ENCODE data around the gene HBZ. TPM values are rescaled to one million over a fixed set of nuclear protein-coding genes. Genes with fewer than 3 reads are reported as not detected.

HBZ gene
- total RNA-seq, 4 donors from 2014 or later, result not detected

DNA sequence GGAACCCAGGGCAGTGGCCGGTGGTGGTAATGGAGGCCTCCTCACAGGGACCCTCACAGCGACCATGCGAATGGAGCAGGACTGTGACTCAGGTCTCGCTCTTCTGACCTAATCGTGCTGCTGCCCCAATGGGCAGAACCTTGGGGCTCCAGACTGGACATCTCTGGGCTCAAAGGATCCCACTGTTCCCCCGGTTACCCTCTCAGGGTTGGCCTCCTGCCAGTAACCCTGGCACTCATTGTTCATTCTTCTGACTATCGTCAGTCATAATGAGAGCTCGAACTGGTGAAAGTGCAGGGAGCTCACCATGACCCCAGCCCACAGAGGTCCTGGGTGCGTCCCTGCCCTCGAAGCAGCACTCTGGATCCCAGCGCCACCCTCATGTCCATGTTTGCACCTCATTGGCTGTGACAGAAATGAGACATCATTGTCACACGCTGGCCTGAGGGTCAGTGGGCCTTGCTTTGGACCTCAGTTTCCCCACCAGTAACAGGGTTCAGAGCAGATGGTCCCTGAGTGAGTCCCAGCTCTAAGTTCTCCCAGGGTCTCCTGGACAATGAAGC, 10.0 kb upstream of the HBZ start:
- DNase-seq, result no peak
- intact Hi-C loops (cut with DNase I), result no loop called here
- Histone ChIP-seq H3K36me3 (no peaks in the 10 kb centered on the region), H3K27me3 (no peaks in the 10 kb centered on the region), H3K4me1 (no peaks in the 10 kb centered on the region), H3K9me3 (no peaks in the 10 kb centered on the region), H3K4me3 (replicated peaks in 1 of 3) (no peak overlapping the region), H3K27ac (no peak overlapping the region)
- whole genome bisulfite sequencing, 2 donors, result 72 to 75% methylated on average over 11 to 12 of the region's 12 CpGs
- TF ChIP-seq POLR2A (IDR thresholded peaks at IDR 0.05), result no peak
- TF ChIP-seq, protein P1, sequence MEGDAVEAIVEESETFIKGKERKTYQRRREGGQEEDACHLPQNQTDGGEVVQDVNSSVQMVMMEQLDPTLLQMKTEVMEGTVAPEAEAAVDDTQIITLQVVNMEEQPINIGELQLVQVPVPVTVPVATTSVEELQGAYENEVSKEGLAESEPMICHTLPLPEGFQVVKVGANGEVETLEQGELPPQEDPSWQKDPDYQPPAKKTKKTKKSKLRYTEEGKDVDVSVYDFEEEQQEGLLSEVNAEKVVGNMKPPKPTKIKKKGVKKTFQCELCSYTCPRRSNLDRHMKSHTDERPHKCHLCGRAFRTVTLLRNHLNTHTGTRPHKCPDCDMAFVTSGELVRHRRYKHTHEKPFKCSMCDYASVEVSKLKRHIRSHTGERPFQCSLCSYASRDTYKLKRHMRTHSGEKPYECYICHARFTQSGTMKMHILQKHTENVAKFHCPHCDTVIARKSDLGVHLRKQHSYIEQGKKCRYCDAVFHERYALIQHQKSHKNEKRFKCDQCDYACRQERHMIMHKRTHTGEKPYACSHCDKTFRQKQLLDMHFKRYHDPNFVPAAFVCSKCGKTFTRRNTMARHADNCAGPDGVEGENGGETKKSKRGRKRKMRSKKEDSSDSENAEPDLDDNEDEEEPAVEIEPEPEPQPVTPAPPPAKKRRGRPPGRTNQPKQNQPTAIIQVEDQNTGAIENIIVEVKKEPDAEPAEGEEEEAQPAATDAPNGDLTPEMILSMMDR (IDR thresholded peaks at IDR 0.05), result no peak

DNA sequence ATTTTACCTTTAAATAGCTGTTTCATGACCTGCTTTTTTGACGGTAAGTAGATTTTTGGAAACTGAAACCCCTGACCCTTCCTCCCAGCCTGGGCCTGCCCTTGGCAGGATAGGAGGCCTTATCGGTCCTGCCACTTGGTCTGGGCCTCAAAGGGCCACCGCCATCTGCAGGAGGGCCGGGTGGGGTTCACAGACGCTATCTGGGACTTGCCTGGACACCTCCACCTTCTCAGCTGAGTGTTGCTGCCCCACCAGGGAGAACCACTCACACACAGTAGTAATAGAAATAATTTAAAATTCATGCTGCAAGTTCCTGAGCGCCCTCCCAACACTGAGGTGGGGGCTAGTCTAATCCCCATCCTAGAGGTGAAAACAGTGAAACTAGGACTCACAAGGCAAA, 9.4 kb upstream of the HBZ start:
- DNase-seq, result no peak
- no peaks in the 10 kb centered on the region for H3K36me3 ChIP-seq
- no peaks in the 10 kb centered on the region for H3K27me3 ChIP-seq
- WGBS, 2 donors, result 87 to 90% methylated on average over 6 of the region's 6 CpGs
- H3K9me3 ChIP-seq, result no peaks in the 10 kb centered on the region
- no peak for TF ChIP-seq POLR2A (IDR thresholded peaks at IDR 0.05)
- TF ChIP-seq, protein P1 (IDR thresholded peaks at IDR 0.05), result no peak
- no peak overlapping the region for H3K4me3 ChIP-seq (replicated peaks in 1 of 3)
- H3K27ac ChIP-seq, result no peak overlapping the region
- no peaks in the 10 kb centered on the region for H3K4me1 ChIP-seq
- intact Hi-C loops (cut with DNase I), result no loop called here

DNA sequence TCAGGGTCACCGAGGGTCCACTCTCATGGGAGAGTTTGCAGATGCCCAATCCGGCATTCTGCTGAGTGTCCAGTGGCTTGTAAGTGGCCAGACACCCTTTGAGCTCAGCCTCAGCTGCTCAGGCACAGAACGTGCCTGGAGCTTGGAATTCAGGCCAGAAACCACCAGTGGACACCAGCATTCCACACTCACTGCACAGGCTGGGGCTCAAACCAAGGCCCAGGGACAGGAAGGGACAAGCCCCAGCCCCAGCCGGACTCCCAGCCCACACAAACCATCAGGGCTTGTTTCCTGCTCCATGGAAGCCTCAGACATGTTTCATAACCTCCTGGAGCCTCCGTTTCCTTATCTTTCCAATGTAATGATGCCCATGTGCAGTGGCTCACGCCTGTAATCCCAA, 9.0 kb upstream of the HBZ start:
- intact Hi-C loops (cut with DNase I), result no loop called here
- Histone ChIP-seq H3K9me3 (no peaks in the 10 kb centered on the region), H3K4me3 (replicated peaks in 1 of 3) (no peak overlapping the region), H3K27ac (no peak overlapping the region), H3K4me1 (no peaks in the 10 kb centered on the region), H3K36me3 (no peaks in the 10 kb centered on the region), H3K27me3 (no peaks in the 10 kb centered on the region)
- DNase-seq, result no peak
- WGBS, 2 donors, result 66 to 74% methylated on average over 4 to 5 of the region's 6 CpGs
- TF ChIP-seq, protein P1 (IDR thresholded peaks at IDR 0.05), result no peak
- TF ChIP-seq POLR2A (IDR thresholded peaks at IDR 0.05), result no peak

DNA sequence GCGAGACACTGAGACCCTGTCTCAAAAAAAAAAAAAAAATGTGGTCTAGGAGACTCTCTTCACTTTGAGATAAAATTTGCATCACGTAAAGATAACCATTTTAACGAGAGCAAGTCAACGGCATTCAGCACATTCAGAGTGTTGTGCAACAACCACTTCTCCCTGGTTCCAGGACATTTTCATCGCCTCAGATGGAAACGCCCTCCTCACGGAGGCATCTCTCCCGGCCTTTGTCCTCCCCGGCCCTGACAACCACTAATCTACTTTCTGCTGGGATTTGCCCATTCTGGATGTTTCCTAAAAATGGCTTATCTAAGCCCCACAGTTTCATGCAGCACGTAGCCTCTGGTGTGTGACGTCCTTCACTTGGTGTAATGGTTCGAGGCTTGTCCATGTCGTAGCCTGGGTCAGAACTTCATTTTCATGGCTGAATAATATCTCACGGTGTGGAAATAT, 7.6 kb upstream of the HBZ start:
- Histone ChIP-seq H3K9me3 (no peaks in the 10 kb centered on the region), H3K36me3 (no peaks in the 10 kb centered on the region), H3K27me3 (no peaks in the 10 kb centered on the region), H3K4me1 (no peaks in the 10 kb centered on the region), H3K4me3 (replicated peaks in 1 of 3) (no peak overlapping the region), H3K27ac (no peak overlapping the region)
- 88 to 90% methylated on average over 14 of the region's 14 CpGs for WGBS, 2 donors
- TF ChIP-seq, protein P1 (IDR thresholded peaks at IDR 0.05), result no peak
- TF ChIP-seq POLR2A (IDR thresholded peaks at IDR 0.05), result no peak
- no peak for DNase-seq
- intact Hi-C loops (cut with DNase I), result no loop called here

DNA sequence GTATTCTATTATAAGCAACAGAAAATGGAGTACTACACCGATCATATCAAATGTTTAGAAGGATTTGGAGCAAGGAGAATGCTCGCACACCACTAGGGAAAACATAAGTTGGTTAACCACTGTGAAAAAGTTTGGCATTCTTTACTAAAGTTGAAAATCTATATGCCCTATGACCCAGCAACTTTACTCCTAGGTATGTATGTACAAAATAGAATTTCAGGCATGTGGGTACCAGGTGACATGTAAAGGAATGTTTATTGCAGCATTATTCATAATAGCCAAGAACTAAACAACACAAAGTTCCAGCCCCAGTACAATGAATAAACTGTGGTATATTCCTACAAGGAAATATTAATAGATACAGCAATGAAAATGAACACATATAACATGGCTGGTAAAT, 5.8 kb upstream of the HBZ start:
- no peak overlapping the region for H3K4me3 ChIP-seq (replicated peaks in 1 of 3)
- H3K9me3 ChIP-seq, result no peaks in the 10 kb centered on the region
- H3K4me1 ChIP-seq, result no peaks in the 10 kb centered on the region
- no peak overlapping the region for H3K27ac ChIP-seq
- no peaks in the 10 kb centered on the region for H3K27me3 ChIP-seq
- intact Hi-C loops (cut with DNase I), result no loop called here
- 93 to 94% methylated on average over 2 of the region's 2 CpGs for WGBS, 2 donors
- DNase-seq, result no peak
- TF ChIP-seq, protein P1 (IDR thresholded peaks at IDR 0.05), result no peak
- TF ChIP-seq POLR2A (IDR thresholded peaks at IDR 0.05), result no peak
- H3K36me3 ChIP-seq, result no peaks in the 10 kb centered on the region
